Tibial nerve (tissue), 3 donors: ENCODE results near the gene ALG10B.

Experiments used
- CTCF ChIP-seq, 5 experiments: fragments of 200-600 bp in 3 of 5; fragments of 450-650 bp in 2 of 5; sonication (generic) in 3 of 5; IDR thresholded peaks; one replicate each; pipeline ENCODE4 v1.5.1; 2016 to 2019; ENCODE audit warnings: antibody characterized with exemption in 5 of 5, mild to moderate bottlenecking in 3 of 5, moderate library complexity in 2 of 5
- POLR2A ChIP-seq, 2 donors: fragments of 450-650 bp; IDR thresholded peaks; one replicate each; pipeline ENCODE4 v1.6.1; 2017; ENCODE audit warnings: antibody characterized with exemption in 2 of 2, mild to moderate bottlenecking in 2 of 2, moderate library complexity in 2 of 2

DNA sequence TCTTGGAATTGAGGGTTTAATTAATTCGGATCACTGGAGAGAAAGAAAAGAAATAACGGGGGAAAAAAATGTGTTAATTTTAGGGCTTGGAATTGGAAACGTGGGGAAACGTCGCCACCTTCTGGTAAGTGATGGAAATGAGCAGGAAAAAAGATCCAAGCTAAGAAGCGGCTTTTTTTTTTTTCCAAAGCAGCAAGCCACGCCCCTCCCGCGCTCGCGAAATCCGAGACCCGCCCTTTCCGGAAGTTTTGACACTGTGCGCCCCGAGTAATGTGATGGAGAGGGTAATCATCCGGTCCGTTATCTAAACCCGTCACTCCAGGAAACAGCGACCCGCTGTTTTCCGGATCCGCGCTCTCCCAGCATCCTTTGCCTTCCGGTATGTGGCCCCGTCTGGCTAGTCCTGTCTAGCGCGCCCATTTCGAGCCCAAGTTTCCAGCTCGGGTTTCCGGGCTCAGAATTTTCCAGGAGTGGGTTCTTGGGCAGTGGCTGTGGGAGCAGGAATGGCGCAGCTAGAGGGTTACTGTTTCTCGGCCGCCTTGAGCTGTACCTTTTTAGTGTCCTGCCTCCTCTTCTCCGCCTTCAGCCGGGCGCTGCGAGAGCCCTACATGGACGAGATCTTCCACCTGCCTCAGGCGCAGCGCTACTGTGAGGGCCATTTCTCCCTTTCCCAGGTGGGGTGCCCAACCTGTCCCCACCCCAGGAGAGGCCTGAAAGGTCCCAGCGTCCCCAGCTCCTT is at the start of gene ALG10B:
- TF ChIP-seq CTCF (IDR thresholded peaks at IDR 0.05) (peak in 4 of 5 experiments; percentile 50 to 78 (median 66)), POLR2A (IDR thresholded peaks at IDR 0.05) (no peak)
